Hematopoietic multipotent progenitor cell (in vitro differentiated cells): ENCODE results near the gene CDYL. TPM values are rescaled to one million over a fixed set of nuclear protein-coding genes. Genes with fewer than 3 reads are reported as not detected.

Experiments used
- DNase-seq, 3 donors: peaks; one replicate each; pipeline ENCODE4 v3.0.0-alpha.2; 2011 to 2015; ENCODE audit warnings: low read depth in 2 of 3, low spot score in 2 of 3
- total RNA-seq: library from RNA; depleted of rRNA; stranded (reverse); fragments of >200 nt; gene quantifications from one replicate; pipeline ENCODE4 v1.2.3, GENCODE V29; 2012

The CDYL gene
- total RNA-seq, 1 donor: 53.1 TPM

- no peak for DNase-seq
Measured at GRCh38 chr6:4802312-4802935, 26.2 kb downstream of the CDYL start.

- no peak for DNase-seq
Measured at GRCh38 chr6:4803343-4803744, 27.1 kb downstream of the CDYL start.

- DNase-seq: no peak
Measured at GRCh38 chr6:4804095-4804494, 27.9 kb downstream of the CDYL start.

GRCh38 chr6:4805553-4806336 is 29.5 kb downstream of the CDYL start:
- peak in 2 of 3 donors; percentile 21 to 40 for DNase-seq

- no peak for DNase-seq
Measured at GRCh38 chr6:4806337-4806725, 30.1 kb downstream of the CDYL start.

GRCh38 chr6:4806791-4807190 is 30.6 kb downstream of the CDYL start:
- DNase-seq: no peak

- no peak for DNase-seq
Measured at GRCh38 chr6:4808396-4808795, 32.2 kb downstream of the CDYL start.

GRCh38 chr6:4809999-4810918 is 34.1 kb downstream of the CDYL start:
- no peak for DNase-seq

GRCh38 chr6:4812068-4812467 is 35.9 kb downstream of the CDYL start:
- DNase-seq: peak in 2 of 3 donors; percentile 22 to 33

- DNase-seq: no peak
Measured at GRCh38 chr6:4813055-4813454, 36.9 kb downstream of the CDYL start.

- DNase-seq: no peak
Measured at GRCh38 chr6:4814212-4814611, 38.0 kb downstream of the CDYL start.

- no peak for DNase-seq
Measured at GRCh38 chr6:4814987-4815386, 38.8 kb downstream of the CDYL start.

- DNase-seq: no peak
Measured at GRCh38 chr6:4815584-4815983, 39.4 kb downstream of the CDYL start.

- no peak for DNase-seq
Measured at GRCh38 chr6:4816904-4817303, 40.7 kb downstream of the CDYL start.

GRCh38 chr6:4817551-4817950 is 41.3 kb downstream of the CDYL start:
- no peak for DNase-seq

- DNase-seq: no peak
Measured at GRCh38 chr6:4818272-4818938, 42.2 kb downstream of the CDYL start.

- DNase-seq: no peak
Measured at GRCh38 chr6:4819706-4820283, 43.6 kb downstream of the CDYL start.

GRCh38 chr6:4820704-4821276 is 44.6 kb downstream of the CDYL start:
- DNase-seq: no peak

- no peak for DNase-seq
Measured at GRCh38 chr6:4822476-4822875, 46.3 kb downstream of the CDYL start.

GRCh38 chr6:4828187-4828698 is 52.0 kb downstream of the CDYL start:
- no peak for DNase-seq
